ENCODE measurements around the gene DLGAP4.

DNA sequence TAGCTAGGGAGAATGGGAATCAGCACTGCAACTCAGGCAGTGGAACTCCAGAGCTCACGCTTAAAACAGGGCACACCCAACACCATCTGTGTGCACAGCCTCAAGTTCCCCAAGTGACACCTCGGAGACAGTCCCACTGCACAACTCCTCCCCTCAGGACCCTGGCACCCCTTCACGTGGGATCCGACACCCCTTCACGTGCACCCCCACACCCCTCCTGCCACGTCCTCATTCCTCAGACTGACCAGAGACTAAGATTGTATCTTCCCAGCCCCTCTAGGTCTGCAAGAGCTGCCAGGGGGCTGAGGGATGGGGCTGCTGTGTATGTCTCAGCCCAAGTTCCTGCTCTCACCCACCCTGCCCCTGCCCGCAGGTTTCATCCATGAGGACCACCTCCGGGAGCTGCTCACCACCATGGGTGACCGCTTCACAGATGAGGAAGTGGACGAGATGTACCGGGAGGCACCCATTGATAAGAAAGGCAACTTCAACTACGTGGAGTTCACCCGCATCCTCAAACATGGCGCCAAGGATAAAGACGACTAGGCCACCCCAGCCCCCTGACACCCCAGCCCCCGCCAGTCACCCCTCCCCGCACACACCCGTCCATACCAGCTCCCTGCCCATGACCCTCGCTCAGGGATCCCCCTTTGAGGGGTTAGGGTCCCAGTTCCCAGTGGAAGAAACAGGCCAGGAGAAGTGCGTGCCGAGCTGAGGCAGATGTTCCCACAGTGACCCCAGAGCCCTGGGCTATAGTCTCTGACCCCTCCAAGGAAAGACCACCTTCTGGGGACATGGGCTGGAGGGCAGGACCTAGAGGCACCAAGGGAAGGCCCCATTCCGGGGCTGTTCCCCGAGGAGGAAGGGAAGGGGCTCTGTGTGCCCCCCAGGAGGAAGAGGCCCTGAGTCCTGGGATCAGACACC lies 242.8 kb downstream of the DLGAP4 start:
- no peak for TF ChIP-seq POLR2AphosphoS5 (IDR thresholded peaks at IDR 0.05)
- TF ChIP-seq, protein P1, sequence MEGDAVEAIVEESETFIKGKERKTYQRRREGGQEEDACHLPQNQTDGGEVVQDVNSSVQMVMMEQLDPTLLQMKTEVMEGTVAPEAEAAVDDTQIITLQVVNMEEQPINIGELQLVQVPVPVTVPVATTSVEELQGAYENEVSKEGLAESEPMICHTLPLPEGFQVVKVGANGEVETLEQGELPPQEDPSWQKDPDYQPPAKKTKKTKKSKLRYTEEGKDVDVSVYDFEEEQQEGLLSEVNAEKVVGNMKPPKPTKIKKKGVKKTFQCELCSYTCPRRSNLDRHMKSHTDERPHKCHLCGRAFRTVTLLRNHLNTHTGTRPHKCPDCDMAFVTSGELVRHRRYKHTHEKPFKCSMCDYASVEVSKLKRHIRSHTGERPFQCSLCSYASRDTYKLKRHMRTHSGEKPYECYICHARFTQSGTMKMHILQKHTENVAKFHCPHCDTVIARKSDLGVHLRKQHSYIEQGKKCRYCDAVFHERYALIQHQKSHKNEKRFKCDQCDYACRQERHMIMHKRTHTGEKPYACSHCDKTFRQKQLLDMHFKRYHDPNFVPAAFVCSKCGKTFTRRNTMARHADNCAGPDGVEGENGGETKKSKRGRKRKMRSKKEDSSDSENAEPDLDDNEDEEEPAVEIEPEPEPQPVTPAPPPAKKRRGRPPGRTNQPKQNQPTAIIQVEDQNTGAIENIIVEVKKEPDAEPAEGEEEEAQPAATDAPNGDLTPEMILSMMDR (IDR thresholded peaks at IDR 0.05 in 8 of 11, conservative IDR thresholded peaks at IDR 0.05 in 3 of 11) = no peak
